Calu3 (cell line): ENCODE results near the gene IL1R2. TPM values are rescaled to one million over a fixed set of nuclear protein-coding genes. Genes with fewer than 3 reads are reported as not detected.
A peak's percentile ranks its signal among the peaks of the same experiment; 100 is the strongest.

Experiments used
- BruUV-seq: library from RNA; stranded (reverse); fragments of 400-500 nt; replicated peaks from 2 replicates; lab custom pipeline; 2021; lab: Mats Ljungman, UMichigan
- CTCF ChIA-PET: fragments of 300-600 bp; sonication (Branson Sonifier 250); formaldehyde crosslinking; loops from one replicate; lab custom pipeline; 2022; ENCODE audit warnings: antibody characterized with exemption; lab: Charles Lee
- DNase-seq: peaks from one replicate; pipeline ENCODE4 v3.0.0; 2022
- H3K27ac Mint-ChIP-seq: one replicate; pipeline ENCODE4 v1.8.0; 2022; ENCODE audit warnings: mixed read lengths; ENCODE audit not compliant: unreplicated experiment
- H3K27me3 Mint-ChIP-seq: one replicate; pipeline ENCODE4 v1.8.0; 2022; ENCODE audit warnings: mixed read lengths; ENCODE audit not compliant: unreplicated experiment
- H3K36me3 Mint-ChIP-seq: one replicate; pipeline ENCODE4 v1.8.0; 2022; ENCODE audit warnings: mild to moderate bottlenecking, moderate library complexity, mixed read lengths; ENCODE audit not compliant: insufficient read depth, unreplicated experiment
- H3K4me1 Mint-ChIP-seq: one replicate; pipeline ENCODE4 v1.8.0; 2022; ENCODE audit warnings: mild to moderate bottlenecking, low read depth, mixed read lengths; ENCODE audit not compliant: unreplicated experiment
- H3K4me3 Mint-ChIP-seq: one replicate; pipeline ENCODE4 v1.8.0; 2022; ENCODE audit warnings: mild to moderate bottlenecking, low read depth, moderate library complexity, mixed read lengths; ENCODE audit not compliant: unreplicated experiment
- H3K9me3 Mint-ChIP-seq: one replicate; pipeline ENCODE4 v1.8.0; 2022; ENCODE audit warnings: low read depth, mixed read lengths; ENCODE audit not compliant: unreplicated experiment
- intact Hi-C: fragments of 100-400 bp; cut with micrococcal nuclease; formaldehyde crosslinking; loops from one replicate; pipeline ENCODE4 v1.10.0; 2022; ENCODE audit not compliant: unreplicated experiment
- total RNA-seq: library from RNA; stranded (reverse); gene quantifications from 2 replicates; pipeline ENCODE4 v1.2.3, GENCODE V29; 2022
- TF ChIP-seq, protein P1 (sequence below): fragments of 200-600 bp; IDR thresholded peaks from one replicate; pipeline ENCODE4 v1.8.0; 2022; ENCODE audit warnings: antibody characterized with exemption; ENCODE audit not compliant: unreplicated experiment

The IL1R2 gene
- total RNA-seq, 1 experiment from 2014 or later = not detected

DNA sequence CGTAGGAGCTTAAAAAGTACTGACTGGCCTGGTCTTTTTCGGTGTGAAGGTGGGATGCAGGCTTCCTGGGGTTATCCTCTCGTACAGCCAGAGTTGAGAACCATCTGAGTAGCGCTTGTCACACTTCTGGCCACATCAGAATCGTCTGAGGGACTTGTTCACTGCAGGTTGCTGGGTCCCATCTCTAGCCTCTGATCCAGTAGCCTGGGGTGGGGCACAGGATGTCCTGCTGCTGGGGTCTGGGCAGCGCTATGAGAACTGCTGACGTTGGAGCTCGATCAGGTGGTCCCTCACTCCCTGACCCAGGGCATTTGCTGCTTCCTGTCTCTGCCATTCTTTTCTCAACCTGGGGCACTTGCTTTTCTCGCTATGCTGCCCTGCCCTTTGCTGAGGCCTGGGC lies 7.1 kb upstream of the IL1R2 start:
- BruUV-seq = no TSS peak
- CTCF ChIA-PET = no interaction called here
- H3K27ac Mint-ChIP-seq = no peak overlapping the region

GRCh38 chr2:101985101-101985792 lies 6.5 kb upstream of the IL1R2 start:
- intact Hi-C loops = no loop called here
- DNase-seq = peak; percentile 8
- H3K4me3 Mint-ChIP-seq = no peak overlapping the region
- H3K36me3 Mint-ChIP-seq = no peaks in the 10 kb centered on the region
- H3K4me1 Mint-ChIP-seq = peaks cover 11% of the 10 kb centered on the region
- TF ChIP-seq, protein P1, sequence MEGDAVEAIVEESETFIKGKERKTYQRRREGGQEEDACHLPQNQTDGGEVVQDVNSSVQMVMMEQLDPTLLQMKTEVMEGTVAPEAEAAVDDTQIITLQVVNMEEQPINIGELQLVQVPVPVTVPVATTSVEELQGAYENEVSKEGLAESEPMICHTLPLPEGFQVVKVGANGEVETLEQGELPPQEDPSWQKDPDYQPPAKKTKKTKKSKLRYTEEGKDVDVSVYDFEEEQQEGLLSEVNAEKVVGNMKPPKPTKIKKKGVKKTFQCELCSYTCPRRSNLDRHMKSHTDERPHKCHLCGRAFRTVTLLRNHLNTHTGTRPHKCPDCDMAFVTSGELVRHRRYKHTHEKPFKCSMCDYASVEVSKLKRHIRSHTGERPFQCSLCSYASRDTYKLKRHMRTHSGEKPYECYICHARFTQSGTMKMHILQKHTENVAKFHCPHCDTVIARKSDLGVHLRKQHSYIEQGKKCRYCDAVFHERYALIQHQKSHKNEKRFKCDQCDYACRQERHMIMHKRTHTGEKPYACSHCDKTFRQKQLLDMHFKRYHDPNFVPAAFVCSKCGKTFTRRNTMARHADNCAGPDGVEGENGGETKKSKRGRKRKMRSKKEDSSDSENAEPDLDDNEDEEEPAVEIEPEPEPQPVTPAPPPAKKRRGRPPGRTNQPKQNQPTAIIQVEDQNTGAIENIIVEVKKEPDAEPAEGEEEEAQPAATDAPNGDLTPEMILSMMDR = no peak
- no peaks in the 10 kb centered on the region for H3K27me3 Mint-ChIP-seq
- BruUV-seq = no TSS peak
- no peak overlapping the region for H3K27ac Mint-ChIP-seq
- CTCF ChIA-PET = no interaction called here
- H3K9me3 Mint-ChIP-seq = no peaks in the 10 kb centered on the region

More for the DNA sequence above, 7.1 kb upstream of the IL1R2 start:
- Mint-ChIP-seq H3K27me3 (no peaks in the 10 kb centered on the region), H3K4me1 (peaks cover 11% of the 10 kb centered on the region), H3K4me3 (no peak overlapping the region), H3K9me3 (no peaks in the 10 kb centered on the region), H3K36me3 (no peaks in the 10 kb centered on the region)
- no peak for DNase-seq
- intact Hi-C loops = no loop called here
- TF ChIP-seq, protein P1 = no peak

- Mint-ChIP-seq H3K27me3 (peaks cover 3% of the 10 kb centered on the region), H3K9me3 (no peaks in the 10 kb centered on the region), H3K4me1 (peaks cover 11% of the 10 kb centered on the region), H3K27ac (no peak overlapping the region), H3K36me3 (no peaks in the 10 kb centered on the region), H3K4me3 (no peak overlapping the region)
- intact Hi-C loops = no loop called here
- CTCF ChIA-PET = no interaction called here
- TF ChIP-seq, protein P1 = no peak
- no TSS peak for BruUV-seq
- no peak for DNase-seq
Measured at GRCh38 chr2:101985793-101986164, 6.0 kb upstream of the IL1R2 start.

DNA sequence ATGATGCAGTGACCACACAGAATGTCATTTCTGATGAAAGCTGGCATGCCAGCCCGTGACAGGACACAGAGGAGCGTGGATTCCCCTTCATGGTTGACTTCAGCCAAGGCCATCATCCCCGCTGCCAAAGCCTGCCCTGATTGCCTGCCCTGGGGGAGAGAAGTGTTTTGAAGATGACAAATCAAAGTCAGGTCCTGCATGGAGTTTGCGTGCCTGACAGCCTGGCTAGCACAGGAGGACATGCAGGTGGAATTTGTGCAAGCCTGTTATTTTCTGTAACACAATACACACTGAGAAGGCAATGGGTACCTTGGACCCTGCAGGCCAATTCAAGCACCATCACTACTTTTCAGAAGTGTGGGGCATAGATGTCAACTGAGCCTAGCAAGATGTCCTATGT lies 5.4 kb upstream of the IL1R2 start:
- intact Hi-C loops = no loop called here
- Mint-ChIP-seq H3K36me3 (no peaks in the 10 kb centered on the region), H3K4me3 (no peak overlapping the region), H3K27me3 (peaks cover 9% of the 10 kb centered on the region), H3K9me3 (no peaks in the 10 kb centered on the region), H3K4me1 (peaks cover 11% of the 10 kb centered on the region), H3K27ac (no peak overlapping the region)
- BruUV-seq = no TSS peak
- TF ChIP-seq, protein P1 = no peak
- CTCF ChIA-PET = no interaction called here
- no peak for DNase-seq
